ENCODE data around the gene RHCE. TPM values are rescaled to one million over a fixed set of nuclear protein-coding genes. Genes with fewer than 3 reads are reported as not detected.

RHCE gene
- total and polyA plus RNA-seq, 9 of the 15 experiments (the other 6 are each of a cell fraction or from before 2014, with no cell fraction given) = 5.4 to 31.5 (median 12.6) TPM

- ChIA-PET POLR2A (interaction anchor here (0.8 to 1.8 kb wide), 2 partner anchors 12 to 17 kb away, joined by 4 to 5 read pairs; partner anchors contain the start of gene MACO1), CTCF (ENCODE audit: low intra/inter-chr PET ratio) (no interaction called here)
- H4K20me1 ChIP-seq (replicated peaks; ENCODE audit: control insufficient read depth, insufficient read depth, low read length) = no peaks in the 10 kb centered on the region
- TF ChIP-seq GTF2B (IDR thresholded peaks at IDR 0.05; ENCODE audit: extremely low read depth, insufficient read length) (no peak), ZNF212 (CRISPR knock-in tag; IDR thresholded peaks at IDR 0.05) (no peak), AFF1 (IDR thresholded peaks at IDR 0.05; ENCODE audit: low read depth in 1 of 2, partially characterized antibody in 2 of 2) (no peak), UBTF (IDR thresholded peaks at IDR 0.05; ENCODE audit: borderline replicate concordance in 1 of 2, low read depth in 2 of 2, low read length in 2 of 2) (no peak), RBM39 (optimal IDR thresholded peaks at IDR 0.05; ENCODE audit: low read depth, low read length) (no peak), CTCFL (IDR thresholded peaks at IDR 0.05; ENCODE audit: borderline replicate concordance, insufficient read depth, low read depth, low read length, poor library complexity, severe bottlenecking) (no peak), DEAF1 (CRISPR knock-in tag; IDR thresholded peaks at IDR 0.05) (no peak), ZC3H11A (IDR thresholded peaks at IDR 0.05; ENCODE audit: low read depth, low read length) (no peak), ZNF175 (CRISPR knock-in tag; IDR thresholded peaks at IDR 0.05; ENCODE audit: low read depth) (no peak), ELF2 (CRISPR knock-in tag; IDR thresholded peaks at IDR 0.05) (no peak), TAF7 (tag; IDR thresholded peaks at IDR 0.05) (no peak)
- H3K4me1 ChIP-seq (replicated peaks in 1 of 2; ENCODE audit: control insufficient read depth in 2 of 2, insufficient read depth in 2 of 2, low read length in 2 of 2) = peaks cover 3 to 6% of the 10 kb centered on the region in 2 experiments; a peak in 3 of 5 replicates
- no peaks in the 10 kb centered on the region for H3K27me3 ChIP-seq (ENCODE audit: control insufficient read depth in 2 of 2, insufficient read depth in 2 of 2, low read length in 2 of 2)
- H3K9me1 ChIP-seq (ENCODE audit: control insufficient read depth, insufficient read depth, low read length) = no peaks in the 10 kb centered on the region
- no peak overlapping the region for H3K4me3 ChIP-seq
- peaks cover 55% of the 10 kb centered on the region for H3K79me2 ChIP-seq (ENCODE audit: control insufficient read depth, insufficient read depth, low read length)
- no peak overlapping the region for H3K4me2 ChIP-seq (ENCODE audit: insufficient read depth, low read length)
- DNase-seq (ENCODE audit: extremely low read depth in 1 of 4, low spot score in 3 of 4) = no peak
- H3K9ac ChIP-seq (ENCODE audit: insufficient read depth in 1 of 2, low read depth in 2 of 2, low read length in 2 of 2) = no peak overlapping the region
- H3K36me3 ChIP-seq (ENCODE audit: control insufficient read depth, insufficient read depth, low read length) = peaks cover 46% of the 10 kb centered on the region
- in situ Hi-C loops (cut with MboI) (no loop called here), intact Hi-C loops (cut with micrococcal nuclease) (no loop called here)
- no peak overlapping the region for H2AFZ ChIP-seq (ENCODE audit: low read depth, low read length)
- no peaks in the 10 kb centered on the region for H3K9me3 ChIP-seq (replicated peaks; ENCODE audit: control insufficient read depth, insufficient read depth, low read depth, low read length)
- no peak for FAIRE-seq
- ATAC-seq = no peak
- no TSS peak for BruUV-seq (replicated peaks)
- no peak overlapping the region for H3K27ac ChIP-seq (ENCODE audit: extremely low read depth, low read depth, low read length)
These were observed 26.9 kb upstream of the RHCE start for GRCh38 chr1:25447547-25447946.

Measured in K562 (cell line).